Vagina (tissue), 2 donors: ENCODE data around the gene PICALM.

Experiments used
- POLR2A ChIP-seq, 2 donors: fragments of 450-650 bp; IDR thresholded peaks; one replicate each; pipeline ENCODE4 v1.6.1; 2017; ENCODE audit warnings: antibody characterized with exemption in 2 of 2, mild to moderate bottlenecking in 2 of 2, moderate library complexity in 2 of 2
- POLR2AphosphoS5 ChIP-seq, 2 donors: sonication (generic); formaldehyde crosslinking; IDR thresholded peaks; one replicate each; pipeline ENCODE4 v1.9.0; 2017; ENCODE audit warnings: antibody characterized with exemption in 2 of 2, mild to moderate bottlenecking in 2 of 2, low read depth in 1 of 2; ENCODE audit not compliant: insufficient read depth in 1 of 2
- TF ChIP-seq, protein P1 (sequence below), 3 experiments: fragments of 450-650 bp in 2 of 3; fragments of 200-600 bp in 1 of 3; sonication (generic) in 1 of 3; IDR thresholded peaks; one replicate each; pipeline ENCODE4 v1.5.1; 2017 to 2019; ENCODE audit warnings: antibody characterized with exemption in 3 of 3, mild to moderate bottlenecking in 2 of 3, moderate library complexity in 2 of 3

DNA sequence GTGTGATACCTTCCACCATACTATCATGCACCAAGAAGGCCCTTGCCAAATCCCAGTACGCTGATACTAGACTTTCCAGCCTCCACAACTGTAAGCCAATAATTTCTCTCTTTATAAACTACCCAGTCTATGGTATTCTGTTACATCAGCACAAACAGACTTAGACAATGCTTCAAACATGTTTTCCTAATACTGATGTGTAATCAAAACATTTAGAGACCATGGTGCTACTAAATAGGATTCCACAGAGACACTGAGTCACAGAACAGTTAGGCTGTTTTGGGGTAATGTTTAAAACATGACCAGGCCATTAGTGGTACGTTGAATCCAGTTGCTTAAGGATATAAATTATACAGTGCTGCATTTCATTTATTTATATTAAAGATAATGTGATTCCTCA lies 103.7 kb downstream of the PICALM start:
- TF ChIP-seq, protein P1, sequence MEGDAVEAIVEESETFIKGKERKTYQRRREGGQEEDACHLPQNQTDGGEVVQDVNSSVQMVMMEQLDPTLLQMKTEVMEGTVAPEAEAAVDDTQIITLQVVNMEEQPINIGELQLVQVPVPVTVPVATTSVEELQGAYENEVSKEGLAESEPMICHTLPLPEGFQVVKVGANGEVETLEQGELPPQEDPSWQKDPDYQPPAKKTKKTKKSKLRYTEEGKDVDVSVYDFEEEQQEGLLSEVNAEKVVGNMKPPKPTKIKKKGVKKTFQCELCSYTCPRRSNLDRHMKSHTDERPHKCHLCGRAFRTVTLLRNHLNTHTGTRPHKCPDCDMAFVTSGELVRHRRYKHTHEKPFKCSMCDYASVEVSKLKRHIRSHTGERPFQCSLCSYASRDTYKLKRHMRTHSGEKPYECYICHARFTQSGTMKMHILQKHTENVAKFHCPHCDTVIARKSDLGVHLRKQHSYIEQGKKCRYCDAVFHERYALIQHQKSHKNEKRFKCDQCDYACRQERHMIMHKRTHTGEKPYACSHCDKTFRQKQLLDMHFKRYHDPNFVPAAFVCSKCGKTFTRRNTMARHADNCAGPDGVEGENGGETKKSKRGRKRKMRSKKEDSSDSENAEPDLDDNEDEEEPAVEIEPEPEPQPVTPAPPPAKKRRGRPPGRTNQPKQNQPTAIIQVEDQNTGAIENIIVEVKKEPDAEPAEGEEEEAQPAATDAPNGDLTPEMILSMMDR (IDR thresholded peaks at IDR 0.05), result no peak
- no peak for TF ChIP-seq POLR2A (IDR thresholded peaks at IDR 0.05)
- no peak for TF ChIP-seq POLR2AphosphoS5 (IDR thresholded peaks at IDR 0.05; ENCODE audit: insufficient read depth in 1 of 2, low read depth in 1 of 2)
